OCI-LY1 (cell line): ENCODE measurements around the gene WWOX.

Source experiments
- CTCF ChIP-seq: fragments of 200-600 bp; sonication (generic), shearing (Covaris generic); IDR thresholded peaks from 2 replicates; pipeline ENCODE4 v1.5.1; 2017; ENCODE audit warnings: mild to moderate bottlenecking, antibody characterized with exemption, low read length, moderate library complexity, mixed read lengths
- EZH2 ChIP-seq: fragments of 200-600 bp; sonication (generic), shearing (Covaris generic); IDR thresholded peaks from 2 replicates; pipeline ENCODE4 v1.8.0; 2017; ENCODE audit warnings: borderline replicate concordance, mixed run types, mild to moderate bottlenecking, antibody characterized with exemption, low read length, moderate library complexity, mixed read lengths

DNA sequence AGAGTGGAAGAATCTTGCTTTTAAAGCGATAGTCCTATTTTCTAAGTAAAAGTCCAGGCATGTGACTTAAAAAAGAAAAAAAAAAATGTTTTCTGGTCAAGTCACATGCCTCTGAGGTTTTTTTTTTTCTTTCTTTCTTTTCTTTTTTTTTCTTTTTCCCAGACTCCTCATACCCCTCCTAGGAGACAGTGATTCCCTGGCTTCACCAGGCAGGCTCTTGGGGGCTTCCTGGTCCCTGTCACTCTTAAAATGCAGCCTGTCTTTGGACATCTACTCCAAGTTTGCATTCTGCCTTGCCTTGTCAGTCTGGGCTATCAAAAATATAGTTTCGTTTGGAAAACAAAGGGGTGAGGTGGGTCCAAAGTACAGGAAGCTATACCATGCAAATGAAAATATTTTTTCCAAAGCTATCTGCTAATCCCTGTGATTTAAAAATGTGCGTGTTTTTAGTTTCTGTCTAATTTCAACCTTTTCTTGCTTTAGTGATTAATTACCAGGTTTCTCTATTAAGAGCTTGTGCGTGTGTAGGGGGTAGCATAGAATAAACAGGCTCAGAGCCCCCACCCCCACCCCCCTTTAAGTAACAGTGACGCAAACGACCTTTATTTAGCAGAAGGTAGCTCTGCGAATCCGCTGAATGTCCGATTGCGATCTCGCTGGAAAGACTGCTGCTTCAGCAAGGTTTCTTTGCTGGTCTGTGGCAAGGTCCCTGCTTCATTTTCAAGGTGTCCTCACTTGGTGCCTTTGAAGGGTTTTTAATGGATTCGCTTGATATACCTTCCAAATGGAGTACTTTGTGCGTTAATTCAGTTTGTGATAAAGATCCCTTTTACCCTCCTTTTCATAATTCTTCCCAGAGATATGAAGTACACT lies 510.2 kb downstream of the WWOX start:
- TF ChIP-seq CTCF (no peak), EZH2 (no peak)
